Stimulated activated CD4-positive, alpha-beta T cell treated with anti-CD3 and anti-CD28 coated beads, Interleukin-12 subunit alpha, Interleukin-12 subunit beta, amount 100 ng/mL, for 48 hours (primary cell): ENCODE results near the gene TMEM47.

Experiments used
- DNase-seq, 3 donors: peaks; one replicate each; pipeline ENCODE4 v3.0.0-alpha.2; 2020; ENCODE audit warnings: low read depth in 2 of 3, low spot score in 1 of 3

The TMEM47 gene

DNA sequence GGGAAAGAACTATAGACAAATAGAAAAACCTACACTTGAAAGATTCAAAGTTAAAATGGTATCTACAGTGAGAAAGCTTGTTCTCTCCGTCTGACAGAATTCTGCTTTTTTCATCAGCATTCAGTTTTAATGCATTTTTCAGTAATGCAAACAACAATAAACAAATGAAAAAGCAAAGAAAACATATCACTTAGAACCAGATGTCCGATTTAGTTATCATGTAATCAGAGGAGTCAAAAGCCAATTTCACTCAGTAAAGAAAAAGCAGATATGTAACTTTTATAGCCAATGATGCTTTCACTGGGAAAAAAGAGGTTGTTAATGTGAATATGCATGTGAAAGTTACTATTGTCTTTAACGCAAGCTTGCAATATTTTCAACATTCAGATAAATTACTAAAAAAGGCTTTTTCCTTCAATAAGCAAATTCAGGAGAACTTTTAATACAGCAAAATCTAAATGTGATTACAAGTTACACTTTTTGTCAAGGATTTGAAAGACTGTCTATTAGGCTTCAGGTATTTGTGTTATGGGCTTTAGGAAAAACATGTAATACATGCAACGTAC lies 70.7 kb downstream of the TMEM47 start:
- no peak for DNase-seq

DNA sequence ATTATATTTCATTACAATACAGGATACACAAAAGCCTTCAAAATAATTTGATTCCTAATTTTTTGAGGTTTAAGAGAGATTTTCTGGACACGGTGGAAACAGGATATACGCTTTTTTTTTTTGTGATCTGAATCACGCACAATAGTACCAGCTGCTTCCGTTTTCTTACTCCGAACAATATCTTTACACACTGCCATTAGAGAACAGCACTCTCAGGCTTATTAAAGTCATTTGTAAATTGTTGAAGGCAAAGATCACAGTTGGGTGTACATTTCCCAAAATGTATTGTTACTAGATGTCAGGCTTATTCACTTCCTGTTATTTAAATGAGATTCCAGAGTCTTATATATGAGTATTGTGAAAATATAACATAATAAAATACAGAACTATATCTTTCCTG lies 71.5 kb downstream of the TMEM47 start:
- no peak for DNase-seq

DNA sequence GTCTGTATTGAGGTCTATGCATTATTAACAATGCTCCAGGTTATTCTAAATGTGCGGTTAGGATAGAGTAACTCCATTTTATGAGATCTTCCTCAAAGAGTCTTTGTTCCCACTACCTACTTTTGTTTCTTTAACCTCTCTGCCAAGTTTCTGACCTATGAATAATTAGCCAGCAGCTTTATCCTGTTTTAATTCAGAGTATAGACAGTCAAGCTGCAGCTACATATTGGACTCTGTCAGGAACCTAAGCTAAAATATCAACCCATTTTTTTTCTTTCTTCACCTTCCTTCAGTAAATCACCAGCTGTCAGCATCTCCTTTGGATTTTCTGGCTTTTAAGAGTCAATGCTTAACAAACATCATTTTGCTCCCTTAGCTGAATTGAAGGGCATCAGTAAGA lies 72.3 kb downstream of the TMEM47 start:
- DNase-seq, result no peak

GRCh38 chrX:34580069-34580468 lies 77.0 kb downstream of the TMEM47 start:
- no peak for DNase-seq

DNA sequence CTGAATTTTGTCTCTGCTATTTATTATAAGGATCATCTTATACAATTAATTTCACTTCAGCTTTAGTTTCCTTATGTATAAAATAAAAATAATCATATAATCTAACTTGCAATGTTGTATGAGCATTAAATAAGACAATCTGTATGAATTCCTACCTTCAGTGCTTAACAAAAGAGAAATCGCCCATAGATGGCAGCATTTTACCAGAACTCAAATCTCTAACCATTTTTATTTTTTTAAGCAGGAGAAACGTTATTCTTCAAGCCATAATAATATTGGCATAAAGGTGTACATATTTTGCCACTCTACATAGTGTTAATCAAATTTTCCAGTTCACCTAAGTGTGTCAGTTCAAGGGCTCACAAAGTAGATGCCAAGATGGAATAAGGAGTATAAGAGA lies 78.8 kb downstream of the TMEM47 start:
- DNase-seq, result peak in 1 of 3 donors; percentile 0
